Endothelial cell (in vitro differentiated cells): ENCODE measurements around the gene UFL1. TPM values are rescaled to one million over a fixed set of nuclear protein-coding genes. Genes with fewer than 3 reads are reported as not detected.
"Not testable (repeated sequence)": the region's sequence is repeated elsewhere in the genome, so short reads cannot be mapped to it uniquely, and the experiment has no call there.

Experiments
- DNase-seq: peaks from one replicate; pipeline ENCODE4 v3.0.0; 2021; ENCODE audit warnings: low spot score
- H3K27ac Mint-ChIP-seq: one replicate; pipeline ENCODE4 v1.8.0; 2021; ENCODE audit warnings: mixed read lengths, inconsistent platforms; ENCODE audit not compliant: unreplicated experiment
- H3K27me3 Mint-ChIP-seq: one replicate; pipeline ENCODE4 v1.8.0; 2021; ENCODE audit warnings: mild to moderate bottlenecking, moderate library complexity, mixed read lengths, inconsistent platforms; ENCODE audit not compliant: unreplicated experiment
- H3K36me3 Mint-ChIP-seq: one replicate; pipeline ENCODE4 v1.8.0; 2021; ENCODE audit warnings: mild to moderate bottlenecking, low read depth, mixed read lengths, inconsistent platforms; ENCODE audit not compliant: unreplicated experiment
- H3K4me1 Mint-ChIP-seq: one replicate; pipeline ENCODE4 v1.8.0; 2021; ENCODE audit warnings: mild to moderate bottlenecking, mixed read lengths, inconsistent platforms; ENCODE audit not compliant: unreplicated experiment
- H3K4me3 Mint-ChIP-seq: one replicate; pipeline ENCODE4 v1.8.0; 2021; ENCODE audit warnings: mild to moderate bottlenecking, mixed read lengths, inconsistent platforms; ENCODE audit not compliant: unreplicated experiment
- H3K9me3 Mint-ChIP-seq: one replicate; pipeline ENCODE4 v1.8.0; 2021; ENCODE audit warnings: mixed read lengths, inconsistent platforms; ENCODE audit not compliant: unreplicated experiment
- long read RNA-seq: library from polyadenylated mRNA; unstranded; transcript quantifications from one replicate; pipeline ENCODE4 v2.0.0, GENCODE V29; 2020; ENCODE audit not compliant: unreplicated experiment
- total RNA-seq: library from RNA; stranded (reverse); fragmentation: NEBNext Ultra II Directional; extraction: Animal tissue kit (Norgen Biotek cat#: 25700); gene quantifications from one replicate; pipeline ENCODE4 v1.2.1, GENCODE V29; 2021; ENCODE audit not compliant: unreplicated experiment
- TF ChIP-seq, protein P1 (sequence below): fragments of 200-600 bp; sonication (generic); IDR thresholded peaks from one replicate; pipeline ENCODE4 v1.5.0; 2021; ENCODE audit warnings: antibody characterized with exemption; ENCODE audit not compliant: unreplicated experiment

The UFL1 gene
- 14.4 TPM for total RNA-seq
- long read RNA-seq, full-length matches to known transcripts: 1 of 9 reads
- long read RNA-seq, partial matches to known transcripts: 6 of 9 reads
- long read RNA-seq, other reads (novel, unspliced or antisense): 2 of 9 reads

DNA sequence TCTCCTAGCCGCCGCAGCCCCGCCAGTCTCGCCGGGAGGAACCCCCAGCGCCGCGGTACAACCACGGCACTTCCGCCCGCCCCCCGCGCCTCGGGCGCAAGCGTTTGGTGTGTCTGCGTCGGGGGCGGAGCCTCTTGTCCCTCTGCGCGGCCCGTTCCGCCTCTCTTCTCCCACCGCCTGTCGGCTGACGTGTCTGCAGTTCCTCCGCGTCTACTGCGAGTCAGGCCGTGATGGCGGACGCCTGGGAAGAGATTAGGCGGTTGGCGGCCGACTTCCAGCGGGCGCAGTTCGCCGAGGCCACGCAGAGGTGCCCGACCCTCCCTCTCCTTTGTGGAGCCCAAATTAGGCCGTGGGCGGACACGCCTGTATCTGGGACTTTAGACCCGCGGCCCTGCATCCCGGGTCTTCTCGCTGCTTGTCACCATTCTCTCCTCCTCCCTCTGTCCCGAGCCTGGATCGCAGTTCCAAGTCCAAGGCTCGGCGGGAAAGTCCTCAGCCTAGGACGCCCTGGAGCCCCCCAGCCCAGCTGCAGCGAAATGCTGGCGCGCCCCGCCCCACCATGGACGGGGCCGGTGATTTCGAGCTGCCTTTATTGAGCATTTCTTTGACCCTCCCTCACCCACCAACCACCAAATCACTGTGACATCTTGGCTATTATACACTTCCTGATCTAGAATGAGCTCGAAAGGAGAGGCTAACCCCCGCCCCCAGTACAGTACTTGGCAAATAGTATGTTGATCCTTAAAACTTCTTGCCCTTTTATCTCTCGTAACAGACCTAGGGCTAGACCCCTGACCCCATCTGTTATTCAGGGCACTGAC, at the start of gene UFL1:
TSS of gene UFL1 (plus strand) at position 163 of the 821 bp plus-strand sequence. CDS start at position 231, 68 bp downstream.
- Mint-ChIP-seq H3K4me1 (peaks cover 16% of the 10 kb centered on the region), H3K27ac (peak within 1 kb of the TSS; percentile 99), H3K36me3 (peaks cover 8% of the 10 kb centered on the region), H3K9me3 (no peaks in the 10 kb centered on the region), H3K4me3 (peak within 1 kb of the TSS; percentile 99), H3K27me3 (peaks cover 5% of the 10 kb centered on the region)
- TF ChIP-seq, protein P1, sequence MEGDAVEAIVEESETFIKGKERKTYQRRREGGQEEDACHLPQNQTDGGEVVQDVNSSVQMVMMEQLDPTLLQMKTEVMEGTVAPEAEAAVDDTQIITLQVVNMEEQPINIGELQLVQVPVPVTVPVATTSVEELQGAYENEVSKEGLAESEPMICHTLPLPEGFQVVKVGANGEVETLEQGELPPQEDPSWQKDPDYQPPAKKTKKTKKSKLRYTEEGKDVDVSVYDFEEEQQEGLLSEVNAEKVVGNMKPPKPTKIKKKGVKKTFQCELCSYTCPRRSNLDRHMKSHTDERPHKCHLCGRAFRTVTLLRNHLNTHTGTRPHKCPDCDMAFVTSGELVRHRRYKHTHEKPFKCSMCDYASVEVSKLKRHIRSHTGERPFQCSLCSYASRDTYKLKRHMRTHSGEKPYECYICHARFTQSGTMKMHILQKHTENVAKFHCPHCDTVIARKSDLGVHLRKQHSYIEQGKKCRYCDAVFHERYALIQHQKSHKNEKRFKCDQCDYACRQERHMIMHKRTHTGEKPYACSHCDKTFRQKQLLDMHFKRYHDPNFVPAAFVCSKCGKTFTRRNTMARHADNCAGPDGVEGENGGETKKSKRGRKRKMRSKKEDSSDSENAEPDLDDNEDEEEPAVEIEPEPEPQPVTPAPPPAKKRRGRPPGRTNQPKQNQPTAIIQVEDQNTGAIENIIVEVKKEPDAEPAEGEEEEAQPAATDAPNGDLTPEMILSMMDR: no peak
- DNase-seq: peak; percentile 91

DNA sequence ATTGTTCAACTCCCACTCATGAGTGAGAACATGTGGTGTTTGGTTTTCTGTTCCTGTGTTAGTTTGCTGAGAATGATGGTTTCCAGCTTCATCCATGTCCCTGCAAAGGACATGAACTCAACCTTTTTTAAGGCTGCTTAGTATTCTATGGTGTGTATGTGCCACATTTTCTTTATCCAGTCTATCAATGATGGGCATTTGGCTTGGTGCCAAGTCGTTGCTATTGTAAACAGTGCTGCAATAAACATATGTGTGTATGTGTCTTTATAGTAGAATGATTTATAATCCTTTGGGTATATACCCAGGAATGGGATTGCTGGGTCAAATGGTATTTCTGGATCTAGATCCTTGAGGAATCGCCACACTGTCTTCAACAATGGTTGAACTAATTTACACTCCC, 49.3 kb upstream of the UFL1 start:
- not testable (repeated sequence) for H3K27ac Mint-ChIP-seq, H3K36me3 Mint-ChIP-seq, DNase-seq, H3K27me3 Mint-ChIP-seq, H3K4me3 Mint-ChIP-seq, H3K4me1 Mint-ChIP-seq, H3K9me3 Mint-ChIP-seq

DNA sequence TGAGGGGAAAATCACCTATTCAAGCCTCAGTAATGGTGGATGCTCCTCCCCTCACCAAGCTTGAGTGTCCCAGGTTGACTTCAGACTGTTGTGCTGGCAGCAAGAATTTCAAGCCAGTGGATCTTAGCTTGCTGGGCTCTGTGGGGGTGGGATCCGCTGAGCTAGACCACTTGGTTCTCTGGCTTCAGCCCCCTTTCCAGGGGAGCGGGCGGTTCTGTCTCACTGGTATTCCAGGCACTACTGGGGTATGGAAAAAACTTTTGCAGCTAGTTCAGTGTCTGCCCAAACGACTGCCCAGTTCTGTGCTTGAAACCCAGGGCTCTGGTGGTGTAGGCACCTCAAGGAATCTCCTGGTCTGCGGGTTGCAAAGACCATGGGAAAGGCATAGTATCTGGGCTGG, 42.9 kb upstream of the UFL1 start:
- Mint-ChIP-seq H3K27ac (no peak overlapping the region), H3K9me3 (no peaks in the 10 kb centered on the region), H3K4me1 (no peaks in the 10 kb centered on the region), H3K27me3 (no peaks in the 10 kb centered on the region), H3K36me3 (no peaks in the 10 kb centered on the region), H3K4me3 (no peak overlapping the region)
- TF ChIP-seq, protein P1: no peak
- DNase-seq: no peak

DNA sequence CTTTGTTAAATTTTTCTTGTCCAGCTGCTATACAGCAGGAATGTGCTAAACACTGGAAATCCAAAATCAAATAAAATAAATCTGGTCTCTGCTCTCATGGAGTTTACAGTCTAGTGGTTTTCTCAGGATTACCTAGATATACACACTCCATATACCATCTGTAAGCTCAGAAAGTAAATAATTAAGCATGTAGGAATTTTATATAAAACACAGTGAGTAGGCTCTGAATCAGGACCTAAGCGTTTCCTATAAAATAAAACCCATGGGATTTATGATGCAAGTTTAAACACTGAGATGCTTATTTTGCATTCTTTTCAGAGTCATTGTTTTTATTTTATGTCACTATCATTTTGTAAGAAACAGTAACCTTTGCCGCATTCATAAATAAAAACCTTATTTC, 29.7 kb upstream of the UFL1 start:
- Mint-ChIP-seq H3K4me1 (no peaks in the 10 kb centered on the region), H3K9me3 (no peaks in the 10 kb centered on the region), H3K27ac (no peak overlapping the region), H3K36me3 (no peaks in the 10 kb centered on the region), H3K27me3 (no peaks in the 10 kb centered on the region), H3K4me3 (no peak overlapping the region)
- TF ChIP-seq, protein P1: no peak
- no peak for DNase-seq

DNA sequence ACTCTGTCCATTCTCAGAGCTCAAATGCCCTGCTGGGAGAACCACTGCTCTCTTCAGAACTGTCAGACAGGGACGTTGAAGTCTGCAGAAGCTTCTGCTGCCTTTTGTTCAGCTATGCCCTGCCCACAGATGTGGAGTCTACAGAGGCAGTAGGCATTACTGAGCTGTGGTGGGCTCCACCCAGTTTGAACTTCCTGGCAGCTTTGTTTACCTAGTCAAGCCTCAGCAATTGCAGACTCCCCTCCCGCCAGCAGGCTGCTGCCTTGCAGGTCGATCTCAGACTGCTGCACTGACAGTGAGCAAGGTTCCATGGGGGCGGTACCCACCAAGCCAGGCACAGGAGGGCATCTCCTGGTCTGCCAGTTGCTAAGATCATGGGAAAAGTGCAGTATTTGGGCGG, 21.8 kb upstream of the UFL1 start:
- Mint-ChIP-seq H3K4me3 (no peak overlapping the region), H3K27me3 (peaks cover 4% of the 10 kb centered on the region), H3K4me1 (no peaks in the 10 kb centered on the region), H3K9me3 (peaks cover 14% of the 10 kb centered on the region), H3K27ac (no peak overlapping the region), H3K36me3 (peaks cover 10% of the 10 kb centered on the region)
- no peak for DNase-seq
- TF ChIP-seq, protein P1: no peak
